Liver (tissue), 2 donors: ENCODE data around the gene POU2F2.

Experiments used
- GABPA ChIP-seq, 2 donors: IDR thresholded peaks in 1 of 2; conservative IDR thresholded peaks in 1 of 2; 2 replicates each; pipeline ENCODE4 v1.6.1; 2016; ENCODE audit warnings: antibody characterized with exemption in 2 of 2, mild to moderate bottlenecking in 1 of 2, moderate library complexity in 1 of 2
- RAD21 ChIP-seq, 2 donors: IDR thresholded peaks; 2 replicates each; pipeline ENCODE4 v1.6.1; 2016; ENCODE audit warnings: antibody characterized with exemption in 2 of 2, mild to moderate bottlenecking in 2 of 2
- RXRA ChIP-seq, 2 donors: IDR thresholded peaks; 2 replicates each; pipeline ENCODE4 v1.6.1; 2017 to 2018; ENCODE audit warnings: antibody characterized with exemption in 2 of 2, mild to moderate bottlenecking in 1 of 2
- donor health status: healthy.

- TF ChIP-seq RXRA (IDR thresholded peaks at IDR 0.05) (no peak), RAD21 (IDR thresholded peaks at IDR 0.05) (no peak), GABPA (IDR thresholded peaks at IDR 0.05 in 1 of 2, conservative IDR thresholded peaks at IDR 0.05 in 1 of 2) (no peak)
Measured at GRCh38 chr19:42045575-42045974, 86.7 kb downstream of the POU2F2 start.
